HG03457 (cell line): ENCODE data around the gene SRD5A3.

Experiments
- ATAC-seq: cut with Tn5 transposase; IDR thresholded peaks from one replicate; pipeline ENCODE4 v1.9.1; 2021; ENCODE audit warnings: moderate number of reproducible peaks; ENCODE audit not compliant: unreplicated experiment

SRD5A3 gene

DNA sequence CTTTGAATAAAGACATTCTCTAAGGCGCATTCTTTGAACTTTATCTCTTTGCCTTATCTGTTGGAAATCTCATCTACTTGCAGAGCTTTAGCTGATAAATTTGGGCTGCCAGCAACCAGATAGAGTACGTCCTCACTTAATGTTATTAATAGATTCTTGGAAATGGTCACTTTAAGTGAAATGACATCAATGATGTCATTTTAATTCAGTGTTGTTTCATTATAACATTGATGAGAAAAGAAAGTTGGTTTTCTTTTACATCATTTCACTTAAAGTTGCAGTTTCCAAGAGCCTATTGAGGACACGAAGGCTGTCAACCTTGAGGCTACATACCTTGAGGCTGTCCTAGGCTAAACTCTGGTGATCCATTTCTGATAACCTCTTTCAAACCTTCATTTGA is 59.0 kb downstream of the SRD5A3 start:
- ATAC-seq, result no peak

GRCh38 chr4:55406545-55406944 is 60.5 kb downstream of the SRD5A3 start:
- no peak for ATAC-seq

DNA sequence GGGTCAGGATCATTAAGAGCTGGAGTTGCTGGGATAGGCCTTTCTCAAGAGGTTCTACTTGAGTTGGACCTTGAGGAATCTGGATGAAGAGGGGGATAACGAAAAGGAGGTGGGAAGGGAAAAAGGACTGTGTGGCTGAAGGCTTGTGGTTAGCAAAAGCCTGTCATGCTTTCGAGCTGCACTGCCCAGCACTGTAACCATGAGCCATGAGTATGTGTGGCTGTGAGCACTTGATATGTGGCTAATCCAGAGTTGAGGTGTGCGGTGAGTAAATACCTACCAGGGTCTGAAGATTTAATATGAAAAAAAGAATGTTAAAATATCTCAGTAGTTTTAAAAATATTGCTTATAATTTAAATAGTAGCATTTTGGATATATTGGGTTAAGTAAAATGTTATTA is 61.1 kb downstream of the SRD5A3 start:
- no peak for ATAC-seq

GRCh38 chr4:55407764-55408163 is 61.7 kb downstream of the SRD5A3 start:
- no peak for ATAC-seq

GRCh38 chr4:55409468-55410171 is 63.6 kb downstream of the SRD5A3 start:
- ATAC-seq, result peak; percentile 61

DNA sequence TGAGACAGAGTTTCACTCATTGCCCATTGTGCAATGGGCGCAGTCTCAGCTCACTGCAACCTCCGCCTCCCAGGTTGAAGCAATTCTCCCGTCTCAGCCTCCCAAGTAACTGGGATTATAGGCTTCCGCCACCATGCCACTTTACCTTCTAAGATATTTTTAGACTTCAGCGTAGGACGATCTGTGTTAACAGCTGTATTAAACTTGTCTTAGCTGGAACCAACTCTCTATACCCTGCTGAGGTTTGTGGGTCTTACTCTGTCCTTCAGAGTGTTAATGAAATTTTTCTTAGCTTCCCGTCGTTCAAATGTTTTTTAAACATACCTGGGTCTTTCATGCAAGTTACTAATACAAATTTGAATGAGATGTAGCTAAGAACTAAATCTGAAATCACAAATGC is 64.4 kb downstream of the SRD5A3 start:
- no peak for ATAC-seq

GRCh38 chr4:55411621-55412020 is 65.6 kb downstream of the SRD5A3 start:
- no peak for ATAC-seq

DNA sequence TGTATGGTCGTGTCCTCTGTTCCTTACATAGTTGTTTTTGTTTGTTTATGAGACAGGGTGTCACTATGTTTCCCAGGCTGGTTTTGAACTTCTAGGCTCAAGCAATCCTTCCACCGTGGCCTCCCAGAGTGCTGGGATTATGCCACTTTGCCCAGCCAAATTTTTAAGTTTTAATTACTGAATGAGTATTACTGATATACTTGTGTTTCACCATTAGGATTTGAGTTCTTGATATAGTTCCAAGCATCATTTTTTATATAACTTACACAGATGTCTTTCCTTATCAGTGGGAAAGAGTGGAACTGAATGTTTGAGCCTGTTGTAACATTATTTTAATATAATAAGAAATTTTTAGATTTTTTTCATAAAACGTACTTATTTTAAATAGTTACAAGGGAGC is 70.1 kb downstream of the SRD5A3 start:
- ATAC-seq, result no peak
